ENCODE results near the gene CAST. TPM values are rescaled to one million over a fixed set of nuclear protein-coding genes. Genes with fewer than 3 reads are reported as not detected.

Gene CAST
- total and polyA plus RNA-seq, 10 donors, result 30.0 to 233 (median 185) TPM

DNA sequence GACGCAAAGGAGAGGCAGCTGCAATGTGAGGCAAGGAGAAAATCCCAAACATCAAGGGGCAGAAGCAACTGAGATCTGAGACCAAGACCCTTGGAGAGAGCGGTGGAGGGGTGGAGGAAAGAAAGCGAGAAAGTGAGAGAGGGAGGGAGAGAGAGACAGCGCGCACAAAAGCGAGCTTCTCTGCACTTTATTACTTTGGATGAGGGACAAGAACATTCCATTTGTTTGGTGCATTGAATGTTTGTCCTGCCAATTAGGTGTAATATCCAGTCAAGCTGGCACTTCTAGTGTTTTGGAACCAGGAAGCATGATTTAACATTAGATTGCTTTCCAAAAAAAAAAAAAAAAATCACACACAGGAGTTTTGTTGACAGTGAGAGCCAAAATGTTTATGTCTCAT is 1.4 kb downstream of the CAST start:
- Histone ChIP-seq H3K27ac (peak overlapping the region in 7 of 8 donors; percentile 96 to 99 (median 98)), H3K9me3 (no peaks in the 10 kb centered on the region), H3K4me1 (peaks cover 3 to 73% (median 31%) of the 10 kb centered on the region in 6 donors), H3K4me3 (peak overlapping the region; percentile 80 to 98 (median 91)), H3K27me3 (replicated peaks in 1 of 7) (no peaks in the 10 kb centered on the region), H3K36me3 (no peaks in the 10 kb centered on the region)
- WGBS, 5 donors, result 74 to 83% (median 79%) methylated on average over 6 of the region's 6 CpGs
- intact Hi-C loops (cut with DNase I; ENCODE audit: low total_unique reads), result no loop called here
- TF ChIP-seq POLR2AphosphoS5 (IDR thresholded peaks at IDR 0.05) (no peak), POLR2A (IDR thresholded peaks at IDR 0.05) (no peak)
- TF ChIP-seq, protein P1, sequence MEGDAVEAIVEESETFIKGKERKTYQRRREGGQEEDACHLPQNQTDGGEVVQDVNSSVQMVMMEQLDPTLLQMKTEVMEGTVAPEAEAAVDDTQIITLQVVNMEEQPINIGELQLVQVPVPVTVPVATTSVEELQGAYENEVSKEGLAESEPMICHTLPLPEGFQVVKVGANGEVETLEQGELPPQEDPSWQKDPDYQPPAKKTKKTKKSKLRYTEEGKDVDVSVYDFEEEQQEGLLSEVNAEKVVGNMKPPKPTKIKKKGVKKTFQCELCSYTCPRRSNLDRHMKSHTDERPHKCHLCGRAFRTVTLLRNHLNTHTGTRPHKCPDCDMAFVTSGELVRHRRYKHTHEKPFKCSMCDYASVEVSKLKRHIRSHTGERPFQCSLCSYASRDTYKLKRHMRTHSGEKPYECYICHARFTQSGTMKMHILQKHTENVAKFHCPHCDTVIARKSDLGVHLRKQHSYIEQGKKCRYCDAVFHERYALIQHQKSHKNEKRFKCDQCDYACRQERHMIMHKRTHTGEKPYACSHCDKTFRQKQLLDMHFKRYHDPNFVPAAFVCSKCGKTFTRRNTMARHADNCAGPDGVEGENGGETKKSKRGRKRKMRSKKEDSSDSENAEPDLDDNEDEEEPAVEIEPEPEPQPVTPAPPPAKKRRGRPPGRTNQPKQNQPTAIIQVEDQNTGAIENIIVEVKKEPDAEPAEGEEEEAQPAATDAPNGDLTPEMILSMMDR (IDR thresholded peaks at IDR 0.05 in 8 of 11, conservative IDR thresholded peaks at IDR 0.05 in 3 of 11), result no peak
- no peak for DNase-seq

DNA sequence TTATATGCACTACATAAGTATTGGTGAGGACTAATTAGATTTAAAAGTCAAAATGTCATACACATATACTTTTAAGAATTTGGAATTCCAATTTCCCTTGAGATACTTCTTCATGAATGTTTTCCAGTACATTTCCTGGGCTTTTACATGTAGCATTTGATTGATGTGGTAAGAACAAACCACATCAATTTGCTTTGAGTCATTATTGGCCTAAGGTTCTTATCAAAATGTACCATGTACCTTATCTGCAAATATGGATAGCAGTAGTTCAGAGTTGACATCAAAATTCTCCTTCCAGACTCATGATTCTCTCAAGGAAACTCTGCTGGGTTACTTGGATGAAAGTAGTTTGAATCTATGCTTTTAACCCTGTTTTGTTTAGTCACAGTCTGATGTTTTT is 2.5 kb downstream of the CAST start:
- no peak for DNase-seq
- peaks cover 3 to 84% (median 33%) of the 10 kb centered on the region in 6 donors for H3K4me1 ChIP-seq
- no peak for TF ChIP-seq POLR2AphosphoS5 (IDR thresholded peaks at IDR 0.05)
- TF ChIP-seq POLR2A (IDR thresholded peaks at IDR 0.05), result no peak
- no peaks in the 10 kb centered on the region for H3K27me3 ChIP-seq (replicated peaks in 1 of 7)
- H3K27ac ChIP-seq, result peak overlapping the region in 1 of 8 donors; percentile 16
- intact Hi-C loops (cut with DNase I; ENCODE audit: low total_unique reads), result no loop called here
- H3K36me3 ChIP-seq, result no peaks in the 10 kb centered on the region
- H3K4me3 ChIP-seq, result no peak overlapping the region
- H3K9me3 ChIP-seq, result no peaks in the 10 kb centered on the region

DNA sequence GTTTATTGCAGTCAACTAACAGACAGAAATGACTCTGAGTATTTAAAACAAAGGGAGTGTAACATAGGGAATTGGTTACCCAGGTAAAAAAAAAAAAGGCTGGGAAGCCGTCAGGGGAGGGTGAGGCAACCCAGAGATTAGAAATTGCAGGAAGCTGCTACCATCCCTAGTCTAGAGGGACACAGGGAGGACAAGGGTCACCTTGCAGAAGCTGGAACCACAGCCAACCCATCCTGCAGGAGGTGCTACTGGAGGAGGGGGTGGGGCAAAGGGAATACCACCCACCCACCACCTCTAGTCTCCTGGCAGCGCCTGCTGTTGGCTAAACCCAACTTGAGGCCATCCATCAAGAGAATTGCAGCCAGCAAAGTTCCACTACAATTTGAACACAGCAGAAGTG is 6.5 kb downstream of the CAST start:
- Histone ChIP-seq H3K4me3 (no peak overlapping the region), H3K36me3 (peaks cover 0 to 11% (median 0%) of the 10 kb centered on the region in 6 donors), H3K4me1 (peaks cover 0 to 75% (median 20%) of the 10 kb centered on the region in 6 donors), H3K27ac (no peak overlapping the region), H3K27me3 (replicated peaks in 1 of 7) (no peaks in the 10 kb centered on the region), H3K9me3 (no peaks in the 10 kb centered on the region)
- intact Hi-C loops (cut with DNase I; ENCODE audit: low total_unique reads), result no loop called here
- 70 to 87% (median 84%) methylated on average over 2 of the region's 2 CpGs for WGBS, 5 donors
- DNase-seq, result no peak
- no peak for TF ChIP-seq POLR2AphosphoS5 (IDR thresholded peaks at IDR 0.05)
- TF ChIP-seq, protein P1 (IDR thresholded peaks at IDR 0.05 in 8 of 11, conservative IDR thresholded peaks at IDR 0.05 in 3 of 11), result no peak
- no peak for TF ChIP-seq POLR2A (IDR thresholded peaks at IDR 0.05)

DNA sequence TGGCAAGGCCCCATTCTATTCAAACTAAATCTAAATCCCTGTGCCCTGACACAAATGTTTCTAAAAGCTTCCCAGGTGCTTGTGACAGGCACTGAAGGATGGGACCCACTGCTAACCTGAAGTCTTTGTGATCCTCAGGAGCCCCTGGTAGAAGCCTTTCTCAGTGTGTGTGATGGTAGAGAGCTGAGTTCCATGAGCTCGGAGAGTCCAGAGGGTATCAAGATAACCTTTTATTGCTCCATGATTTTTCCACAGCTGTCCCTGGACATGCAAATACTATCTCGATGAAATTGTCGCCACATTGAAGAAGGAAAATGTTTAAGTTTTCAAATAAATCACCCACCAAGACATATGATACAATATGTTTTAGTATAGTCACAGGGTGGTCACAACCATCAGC is 7.7 kb downstream of the CAST start:
- WGBS, 5 donors, result 88 to 98% (median 94%) methylated on average over 3 of the region's 3 CpGs
- no peaks in the 10 kb centered on the region for H3K27me3 ChIP-seq (replicated peaks in 1 of 7)
- no peak overlapping the region for H3K4me3 ChIP-seq
- no peak overlapping the region for H3K27ac ChIP-seq
- peaks cover 0 to 12% (median 0%) of the 10 kb centered on the region in 6 donors for H3K36me3 ChIP-seq
- H3K9me3 ChIP-seq, result no peaks in the 10 kb centered on the region
- DNase-seq, result no peak
- intact Hi-C loops (cut with DNase I; ENCODE audit: low total_unique reads), result no loop called here
- TF ChIP-seq, protein P1 (IDR thresholded peaks at IDR 0.05 in 8 of 11, conservative IDR thresholded peaks at IDR 0.05 in 3 of 11), result no peak
- no peak for TF ChIP-seq POLR2AphosphoS5 (IDR thresholded peaks at IDR 0.05)
- no peak for TF ChIP-seq POLR2A (IDR thresholded peaks at IDR 0.05)
- peaks cover 0 to 63% (median 9%) of the 10 kb centered on the region in 6 donors for H3K4me1 ChIP-seq

DNA sequence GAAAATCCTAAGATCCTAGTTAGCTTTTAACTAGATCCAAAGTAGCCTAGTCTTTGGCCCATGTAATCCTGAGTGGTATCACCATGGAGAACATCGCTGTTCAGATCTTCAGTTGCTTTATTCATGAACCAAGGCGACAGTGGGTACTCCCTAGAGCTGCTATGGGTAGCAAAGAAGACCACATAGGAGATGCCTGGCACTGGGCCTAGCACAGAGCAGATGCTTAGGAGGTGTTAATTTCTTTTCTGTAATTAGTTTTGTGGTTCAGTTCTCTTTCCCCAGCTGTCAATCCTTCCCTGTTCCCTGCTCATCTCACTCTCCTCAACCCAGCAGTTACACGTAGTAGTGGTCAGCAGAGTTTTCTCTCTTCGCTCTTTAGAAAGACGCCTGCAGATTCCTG is 9.3 kb downstream of the CAST start:
- TF ChIP-seq, protein P1 (IDR thresholded peaks at IDR 0.05 in 8 of 11, conservative IDR thresholded peaks at IDR 0.05 in 3 of 11), result no peak
- no peak for TF ChIP-seq POLR2A (IDR thresholded peaks at IDR 0.05)
- no peak for TF ChIP-seq POLR2AphosphoS5 (IDR thresholded peaks at IDR 0.05)
- H3K27ac ChIP-seq, result no peak overlapping the region
- WGBS, 5 donors, result 89 to 98% (median 97%) methylated on average over 5 of the region's 5 CpGs
- intact Hi-C loops (cut with DNase I; ENCODE audit: low total_unique reads), result no loop called here
- no peak for DNase-seq
- H3K36me3 ChIP-seq, result peaks cover 0 to 28% (median 3%) of the 10 kb centered on the region in 6 donors
- H3K9me3 ChIP-seq, result no peaks in the 10 kb centered on the region
- H3K27me3 ChIP-seq (replicated peaks in 1 of 7), result no peaks in the 10 kb centered on the region
- peaks cover 0 to 48% (median 7%) of the 10 kb centered on the region in 6 donors for H3K4me1 ChIP-seq
- no peak overlapping the region for H3K4me3 ChIP-seq

Measured in spleen (tissue), 11 donors.